Epithelial cell of esophagus (primary cell): ENCODE data around the gene PSMF1.
A peak's percentile ranks its signal among the peaks of the same experiment; 100 is the strongest.

Source experiments
- DNase-seq: peaks from one replicate; pipeline ENCODE4 v3.0.0; 2010; ENCODE audit warnings: low read depth
- H3K4me3 ChIP-seq: 2 replicates; pipeline ENCODE4 v1.5.1; 2011; ENCODE audit warnings: mild to moderate bottlenecking, low read length, control low read depth
- CTCF ChIP-seq: IDR thresholded peaks from 2 replicates; pipeline ENCODE4 v1.5.1; 2011; ENCODE audit warnings: low read depth, mild to moderate bottlenecking, low read length, control low read depth, inconsistent platforms; ENCODE audit not compliant: insufficient read depth; ENCODE audit errors: missing control alignments

PSMF1 gene

DNA sequence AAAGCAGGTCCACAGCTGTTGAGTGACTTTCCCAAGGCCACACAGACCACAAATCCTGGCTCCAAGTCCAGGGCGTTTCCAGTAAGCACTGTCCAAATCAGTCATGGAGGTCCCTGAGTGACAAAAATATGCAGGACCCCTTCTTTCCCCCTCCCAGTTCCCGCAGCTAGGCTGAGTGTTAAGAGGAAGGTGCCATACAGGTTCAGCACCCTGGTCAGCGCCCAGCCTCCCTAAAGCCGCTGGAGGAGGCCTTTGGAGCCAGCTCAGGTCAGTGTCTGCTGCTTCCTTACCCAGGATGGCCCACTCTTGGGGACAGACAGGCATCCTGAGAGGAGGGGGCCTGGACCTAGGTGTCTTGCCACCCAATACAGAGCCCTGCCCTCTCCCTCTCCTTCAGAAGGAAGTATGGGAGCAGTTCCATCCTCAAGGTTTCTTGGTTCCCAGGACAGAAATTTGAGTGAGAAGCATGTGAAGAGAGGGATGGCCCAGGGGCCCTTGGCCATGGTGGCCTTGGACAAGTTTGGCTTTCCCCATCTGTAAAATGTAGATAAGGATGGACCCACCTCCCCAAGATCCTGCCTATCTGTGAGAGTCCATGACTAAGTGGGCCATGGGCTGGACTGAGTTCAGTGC is 53.2 kb downstream of the PSMF1 start:
- no peak overlapping the region for H3K4me3 ChIP-seq
- TF ChIP-seq CTCF: no peak
- peak; percentile 52 for DNase-seq

DNA sequence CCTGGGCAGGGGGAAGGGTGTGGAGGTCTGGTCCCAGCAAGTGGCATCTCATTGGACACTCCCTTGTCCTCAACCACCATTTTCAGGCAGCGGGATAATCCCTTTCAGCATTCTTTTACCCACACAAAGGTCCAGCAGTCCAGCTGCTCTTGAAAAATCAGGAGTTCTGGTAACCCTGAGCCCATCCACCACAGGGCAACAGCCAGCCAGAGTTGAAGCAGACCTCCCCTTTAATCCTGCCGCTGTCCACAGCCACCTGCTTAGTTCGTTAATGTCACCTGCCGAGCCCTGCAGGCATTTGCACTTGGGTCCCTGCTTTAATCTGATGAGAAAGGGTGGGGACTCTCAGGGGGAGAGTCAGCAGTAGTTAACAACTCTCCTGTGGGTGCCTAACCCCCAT is 55.3 kb downstream of the PSMF1 start:
- no peak overlapping the region for H3K4me3 ChIP-seq
- no peak for TF ChIP-seq CTCF
- DNase-seq: no peak

DNA sequence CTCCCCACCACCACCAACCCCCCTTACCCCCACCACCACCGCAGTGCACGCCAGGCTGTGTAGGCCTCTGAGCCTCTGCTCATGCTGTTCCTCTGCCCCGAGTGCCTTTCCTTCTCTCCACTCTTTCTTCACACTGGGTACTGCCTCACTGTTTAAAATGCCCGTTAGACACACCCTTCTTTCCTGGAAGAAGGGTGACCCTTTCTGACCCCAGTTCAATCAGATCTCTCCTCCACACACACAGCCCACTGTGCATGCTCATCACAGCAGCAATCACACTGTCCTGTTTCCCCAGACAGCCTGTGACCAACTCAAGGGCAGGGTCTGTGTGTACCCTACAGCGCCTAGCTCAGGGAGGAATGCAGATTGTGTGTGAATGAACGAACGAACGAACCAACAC is 56.4 kb downstream of the PSMF1 start:
- TF ChIP-seq CTCF: no peak
- DNase-seq: no peak
- no peak overlapping the region for H3K4me3 ChIP-seq

DNA sequence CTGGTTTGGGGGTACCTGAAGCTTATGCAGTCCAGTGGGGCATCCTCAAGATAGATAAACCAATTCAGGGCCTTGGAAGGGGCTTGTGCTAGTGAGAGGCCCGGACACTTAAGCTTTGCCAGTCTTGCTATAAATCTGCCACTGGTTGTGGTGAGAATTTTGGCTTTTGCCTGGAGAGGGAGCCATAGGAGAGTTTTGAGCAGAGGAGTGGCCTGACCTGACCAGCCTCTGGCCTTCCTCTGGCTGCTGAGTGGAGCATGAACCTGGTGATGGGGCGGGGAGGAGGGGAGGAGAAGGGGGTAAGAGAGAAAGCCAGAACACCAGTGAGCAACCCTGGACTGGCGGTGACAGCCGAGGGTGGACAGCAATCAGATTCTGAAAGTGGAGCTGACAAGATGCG is 59.3 kb downstream of the PSMF1 start:
- no peak overlapping the region for H3K4me3 ChIP-seq
- DNase-seq: peak; percentile 25
- no peak for TF ChIP-seq CTCF

DNA sequence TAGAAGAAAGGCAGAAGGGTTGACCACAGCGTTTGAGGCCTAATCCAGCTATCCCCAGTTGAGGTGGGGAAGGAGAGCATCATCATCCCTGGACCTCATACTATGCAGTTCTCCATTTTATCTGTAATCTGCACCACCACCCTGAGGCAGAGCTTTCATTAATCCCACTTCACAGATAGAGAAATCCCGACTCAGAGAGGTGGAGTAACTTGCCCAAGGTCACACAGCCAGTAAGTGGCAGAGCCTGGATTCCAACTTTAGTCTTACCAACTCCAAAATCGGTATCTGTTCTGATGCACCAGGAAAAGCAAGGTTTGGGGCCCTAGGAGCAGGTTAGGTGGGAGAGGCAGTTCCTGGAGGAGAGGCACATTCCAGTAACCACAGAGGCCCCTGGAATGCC is 59.7 kb downstream of the PSMF1 start:
- no peak overlapping the region for H3K4me3 ChIP-seq
- TF ChIP-seq CTCF: no peak
- DNase-seq: no peak

DNA sequence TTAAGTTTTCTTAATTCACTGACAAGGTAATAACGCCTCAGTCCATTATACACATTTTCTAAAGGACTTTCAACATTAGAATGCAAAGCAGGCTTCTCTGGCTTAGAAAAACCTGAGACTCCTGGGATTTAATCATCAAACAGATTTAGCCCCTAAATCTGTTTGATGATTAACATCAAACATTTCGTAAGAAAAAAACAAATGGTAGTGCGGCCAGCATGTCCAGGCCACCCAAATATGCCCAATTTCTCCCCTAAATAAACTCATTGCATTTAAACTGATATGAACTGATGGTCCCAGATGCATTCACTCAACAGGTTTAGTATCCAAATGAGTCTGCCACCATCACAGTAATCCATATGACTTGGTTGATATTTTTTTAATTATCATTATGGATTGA is 60.2 kb downstream of the PSMF1 start:
- no peak for DNase-seq
- no peak for TF ChIP-seq CTCF
- H3K4me3 ChIP-seq: no peak overlapping the region

GRCh38 chr20:1180949-1181348 is 62.5 kb downstream of the PSMF1 start:
- DNase-seq: no peak
- no peak overlapping the region for H3K4me3 ChIP-seq
- no peak for TF ChIP-seq CTCF
